Esophagus squamous epithelium (tissue), 4 donors: ENCODE results near the gene CFAP74.

Experiments used
- CTCF ChIP-seq, 6 experiments: fragments of 450-650 bp in 4 of 6; fragments of 200-600 bp in 2 of 6; sonication (generic) in 2 of 6; IDR thresholded peaks; one replicate each; pipeline ENCODE4 v1.5.1; 2016 to 2019; ENCODE audit warnings: antibody characterized with exemption in 6 of 6, mild to moderate bottlenecking in 4 of 6, moderate library complexity in 4 of 6
- POLR2A ChIP-seq, 4 donors: fragments of 450-650 bp; IDR thresholded peaks; one replicate each; pipeline ENCODE4 v1.6.1; 2017; ENCODE audit warnings: antibody characterized with exemption in 4 of 4, mild to moderate bottlenecking in 4 of 4, moderate library complexity in 3 of 4

GRCh38 chr1:1948783-1949182 lies 54.8 kb downstream of the CFAP74 start:
- no peak for TF ChIP-seq POLR2A (IDR thresholded peaks at IDR 0.05)
- no peak for TF ChIP-seq CTCF (IDR thresholded peaks at IDR 0.05)
